GM23248 (cell line): Measurements from ENCODE around the gene NR3C2.

ENCODE experiments used
- EZH2 ChIP-seq: fragments of 200-600 bp; sonication (generic); IDR thresholded peaks from 2 replicates; pipeline ENCODE4 v1.6.1; 2018; ENCODE audit warnings: antibody characterized with exemption, mild to moderate bottlenecking; ENCODE audit not compliant: insufficient read depth, poor library complexity, severe bottlenecking
- EZH2phosphoT487 ChIP-seq: fragments of 200-600 bp; sonication (generic); IDR thresholded peaks from 2 replicates; pipeline ENCODE4 v1.6.1; 2018; ENCODE audit warnings: antibody characterized with exemption, moderate library complexity, mild to moderate bottlenecking, low read depth; ENCODE audit not compliant: insufficient read depth

DNA sequence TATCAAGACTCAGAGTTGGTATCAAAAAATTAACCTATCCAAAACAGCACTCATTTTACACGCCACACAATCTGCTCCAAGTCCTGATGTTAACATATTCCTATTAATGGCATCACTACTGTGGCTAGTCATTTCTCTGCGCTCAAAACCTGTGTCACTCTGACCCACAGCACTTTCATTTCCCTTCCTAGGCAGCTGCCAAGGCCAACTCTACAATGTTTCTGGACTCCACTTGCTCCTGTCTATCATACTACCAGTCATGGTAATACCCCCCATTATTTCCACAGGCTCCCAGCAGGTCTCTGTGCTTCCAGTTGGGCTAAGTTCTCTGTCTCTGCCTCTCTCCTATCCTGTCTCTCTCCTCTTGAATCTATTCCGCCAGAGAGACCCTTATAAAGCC is 323.6 kb downstream of the NR3C2 start:
- TF ChIP-seq EZH2 (no peak), EZH2phosphoT487 (no peak)
